ENCODE results near the gene ABCC11.

Gene ABCC11

DNA sequence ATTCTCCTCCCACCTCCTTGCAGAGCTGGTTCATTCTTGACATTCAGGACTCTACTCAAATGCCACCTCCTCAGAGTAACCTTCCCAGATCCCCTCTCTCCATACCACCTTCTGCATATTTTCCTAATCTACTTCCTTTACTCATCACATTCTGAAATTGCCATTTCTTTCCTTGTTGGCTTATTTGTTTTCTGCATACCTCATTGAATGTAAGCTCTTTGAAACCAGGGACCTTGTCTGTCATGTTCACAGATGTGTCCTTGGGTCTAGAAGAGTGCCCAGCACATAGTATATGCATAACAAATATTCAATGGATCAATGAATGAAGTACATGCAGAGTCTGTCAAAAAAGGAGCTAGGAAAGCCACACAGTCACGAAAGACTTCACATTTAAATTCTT is 11.1 kb downstream of the ABCC11 start:
- no peak overlapping the region for H2AFZ ChIP-seq (ENCODE audit: low read depth, low read length)
- no peak overlapping the region for H3K4me3 ChIP-seq (ENCODE audit: low read length)
- peaks cover 5% of the 10 kb centered on the region for H3K27me3 ChIP-seq (ENCODE audit: insufficient read depth, low read length)
- no peaks in the 10 kb centered on the region for H3K36me3 ChIP-seq (ENCODE audit: insufficient read depth, low read length)
- no peaks in the 10 kb centered on the region for H3K9me3 ChIP-seq (ENCODE audit: low read length)
- no peaks in the 10 kb centered on the region for H3K4me1 ChIP-seq (ENCODE audit: insufficient read depth, low read length)

DNA sequence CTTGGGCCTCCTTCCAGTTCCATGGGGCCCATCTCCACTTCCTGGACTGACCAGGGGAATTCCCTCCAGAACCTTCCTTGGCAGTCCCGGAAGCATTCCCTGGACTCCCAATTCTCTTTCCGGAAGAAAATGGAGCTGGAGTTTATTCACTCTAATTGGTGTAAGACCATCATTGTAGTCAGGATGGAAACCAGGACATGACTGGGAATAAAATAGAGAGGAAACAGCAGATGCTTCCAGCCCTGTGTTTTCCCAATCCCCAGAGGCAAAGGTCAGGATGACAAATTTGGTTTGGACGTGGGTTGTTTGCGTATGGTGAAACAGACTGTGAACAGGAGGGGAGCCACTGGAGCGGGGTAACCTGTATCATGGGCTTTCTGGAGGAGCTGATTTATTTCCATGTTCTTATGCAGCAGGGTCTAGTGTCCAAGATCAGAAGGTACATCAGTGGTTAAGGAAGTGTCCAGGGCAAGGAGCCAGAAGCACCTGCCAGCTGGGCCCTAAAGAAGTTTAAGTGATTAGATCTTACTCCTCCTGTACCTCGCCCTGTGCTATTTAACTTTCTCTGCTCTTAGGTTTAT is 11.7 kb downstream of the ABCC11 start:
- no peaks in the 10 kb centered on the region for H3K4me1 ChIP-seq (ENCODE audit: insufficient read depth, low read length)
- H3K9me3 ChIP-seq (ENCODE audit: low read length) = no peaks in the 10 kb centered on the region
- H3K4me3 ChIP-seq (ENCODE audit: low read length) = no peak overlapping the region
- no peaks in the 10 kb centered on the region for H3K36me3 ChIP-seq (ENCODE audit: insufficient read depth, low read length)
- H2AFZ ChIP-seq (ENCODE audit: low read depth, low read length) = no peak overlapping the region
- H3K27me3 ChIP-seq (ENCODE audit: insufficient read depth, low read length) = peaks cover 5% of the 10 kb centered on the region

DNA sequence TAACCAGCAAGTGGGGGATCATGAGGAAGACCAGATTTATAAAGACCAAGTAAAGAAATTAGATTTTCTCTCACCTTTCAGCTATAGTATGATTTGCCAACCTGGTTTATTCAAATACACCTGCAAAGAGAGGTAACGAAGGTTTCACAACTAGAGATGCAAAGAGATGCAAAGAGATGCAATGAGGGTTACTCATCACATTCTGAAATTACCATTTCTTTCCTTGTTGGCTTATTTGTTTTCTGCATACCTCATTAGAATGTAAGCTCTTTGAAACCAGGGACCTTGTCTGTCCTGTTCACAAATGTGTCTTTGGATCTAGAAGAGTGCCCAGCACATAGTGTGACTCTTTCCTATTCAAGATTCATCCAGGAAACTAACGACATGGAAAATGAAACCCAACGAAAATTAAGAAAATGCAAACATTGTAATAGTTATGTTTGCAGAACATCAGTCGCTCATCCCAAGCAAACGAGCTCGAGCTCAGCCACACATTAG is 12.2 kb downstream of the ABCC11 start:
- H2AFZ ChIP-seq (ENCODE audit: low read depth, low read length) = no peak overlapping the region
- H3K27me3 ChIP-seq (ENCODE audit: insufficient read depth, low read length) = peaks cover 5% of the 10 kb centered on the region
- H3K4me3 ChIP-seq (ENCODE audit: low read length) = no peak overlapping the region
- no peaks in the 10 kb centered on the region for H3K9me3 ChIP-seq (ENCODE audit: low read length)
- no peaks in the 10 kb centered on the region for H3K4me1 ChIP-seq (ENCODE audit: insufficient read depth, low read length)
- no peaks in the 10 kb centered on the region for H3K36me3 ChIP-seq (ENCODE audit: insufficient read depth, low read length)

DNA sequence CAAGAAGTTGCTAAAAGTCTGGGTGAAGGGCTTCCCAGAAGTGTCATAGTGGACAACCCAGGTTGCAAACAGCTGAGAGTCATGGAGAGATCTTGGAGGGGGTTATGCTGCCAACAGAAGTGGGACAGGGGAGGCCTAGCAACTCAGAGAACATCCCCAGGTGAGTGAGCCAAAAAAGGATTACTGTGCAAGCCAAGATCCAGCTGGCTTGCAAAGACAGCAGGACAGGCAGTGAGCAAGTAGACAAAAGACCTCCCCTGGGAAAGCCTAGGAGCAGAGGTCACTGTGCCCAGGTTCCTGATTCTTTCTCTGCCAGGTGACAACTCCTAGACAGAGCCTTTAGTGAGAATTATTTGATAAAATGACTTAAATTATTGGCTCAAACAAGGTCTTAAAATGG is 12.7 kb downstream of the ABCC11 start:
- H3K36me3 ChIP-seq (ENCODE audit: insufficient read depth, low read length) = no peaks in the 10 kb centered on the region
- no peak overlapping the region for H2AFZ ChIP-seq (ENCODE audit: low read depth, low read length)
- H3K9me3 ChIP-seq (ENCODE audit: low read length) = no peaks in the 10 kb centered on the region
- peaks cover 5% of the 10 kb centered on the region for H3K27me3 ChIP-seq (ENCODE audit: insufficient read depth, low read length)
- no peaks in the 10 kb centered on the region for H3K4me1 ChIP-seq (ENCODE audit: insufficient read depth, low read length)
- H3K4me3 ChIP-seq (ENCODE audit: low read length) = no peak overlapping the region

DNA sequence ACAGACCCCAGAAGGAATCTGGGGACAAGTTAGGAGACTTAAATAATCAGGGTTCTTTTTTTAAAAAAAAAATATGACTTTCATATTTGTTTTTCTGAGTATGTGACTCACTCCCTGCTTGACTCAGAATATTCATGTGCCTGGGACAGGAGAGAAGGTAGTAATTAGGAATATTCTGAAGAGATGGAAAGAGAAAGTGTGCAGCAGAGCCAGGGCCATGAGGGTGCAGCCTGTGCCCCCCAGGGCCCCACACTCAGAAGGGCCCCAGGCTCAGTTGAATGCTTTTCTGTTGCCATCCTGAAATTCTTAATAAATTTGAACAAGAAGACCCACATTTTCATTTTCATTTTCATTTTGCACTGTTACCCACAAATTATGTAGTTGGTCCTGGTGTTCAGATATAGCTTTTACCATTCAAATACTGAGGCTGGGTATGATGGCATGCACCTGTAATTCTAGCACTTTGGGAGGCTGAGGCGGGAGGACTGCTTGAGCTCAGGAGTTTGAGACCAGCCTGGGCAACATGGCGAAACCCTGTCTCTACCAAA is 14.8 kb downstream of the ABCC11 start:
- Histone ChIP-seq H3K27me3 (ENCODE audit: insufficient read depth, low read length) (peaks cover 5% of the 10 kb centered on the region), H3K36me3 (ENCODE audit: insufficient read depth, low read length) (no peaks in the 10 kb centered on the region), H3K9me3 (ENCODE audit: low read length) (no peaks in the 10 kb centered on the region), H3K4me3 (ENCODE audit: low read length) (no peak overlapping the region), H2AFZ (ENCODE audit: low read depth, low read length) (no peak overlapping the region), H3K4me1 (ENCODE audit: insufficient read depth, low read length) (no peaks in the 10 kb centered on the region)

DNA sequence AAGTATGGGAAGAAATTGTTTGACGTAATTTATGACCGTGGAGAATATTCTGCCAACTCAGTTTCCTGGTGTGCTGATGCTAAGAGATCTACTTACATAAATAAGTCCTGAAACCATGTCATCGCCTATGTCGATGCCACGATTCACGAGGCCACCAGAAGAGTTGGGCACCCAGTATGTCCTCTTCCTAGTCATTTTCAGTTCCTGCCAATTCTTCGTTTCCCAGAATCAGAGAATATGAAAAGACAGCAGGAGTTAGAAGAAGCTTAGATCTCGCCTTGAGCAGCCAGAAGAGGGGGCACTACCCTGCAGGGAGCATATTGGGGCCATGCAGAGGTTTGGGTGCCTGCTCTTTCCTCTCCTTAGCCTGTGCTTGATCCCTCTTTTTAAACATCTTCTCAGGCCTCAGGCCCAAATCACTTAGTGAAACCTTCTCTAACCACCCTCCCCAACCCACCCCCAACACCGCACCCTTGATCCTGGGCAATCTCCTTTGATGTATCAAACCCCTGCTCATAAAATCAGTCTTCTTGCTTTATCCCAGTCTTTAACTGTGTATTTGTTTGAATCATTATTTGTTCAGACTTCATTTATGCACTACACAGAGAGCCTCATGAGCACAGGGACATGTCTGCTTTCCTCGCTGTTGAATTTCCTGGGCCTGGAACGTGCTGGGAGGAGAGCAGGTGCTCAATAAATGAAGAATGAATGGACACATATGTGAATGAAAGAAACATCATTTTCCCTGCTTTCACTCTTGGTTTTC is 15.4 kb downstream of the ABCC11 start:
- no peak overlapping the region for H3K4me3 ChIP-seq (ENCODE audit: low read length)

DNA sequence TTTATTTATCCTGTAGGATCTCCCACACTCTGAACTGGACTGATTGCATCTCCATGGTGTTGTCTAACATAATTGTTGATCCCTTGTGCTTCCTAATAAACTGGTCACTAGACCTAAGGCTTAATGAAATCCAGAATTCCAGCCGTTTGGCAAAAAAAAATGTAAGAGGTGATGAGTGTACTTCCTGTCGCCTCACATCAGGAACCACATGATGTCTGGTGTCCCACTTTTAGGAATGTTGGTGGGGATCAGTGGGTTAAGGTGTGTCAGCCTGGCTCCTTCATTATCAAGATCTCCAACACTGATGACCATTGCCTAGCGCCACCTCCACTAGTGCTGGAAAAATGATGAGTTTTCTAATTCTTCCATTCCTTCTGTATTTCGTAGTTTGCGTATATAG is 21.9 kb downstream of the ABCC11 start:
- Histone ChIP-seq H3K4me1 (ENCODE audit: insufficient read depth, low read length) (no peaks in the 10 kb centered on the region), H3K4me3 (ENCODE audit: low read length) (no peak overlapping the region), H3K27me3 (ENCODE audit: insufficient read depth, low read length) (no peaks in the 10 kb centered on the region), H3K36me3 (ENCODE audit: insufficient read depth, low read length) (no peaks in the 10 kb centered on the region), H3K9me3 (ENCODE audit: low read length) (no peaks in the 10 kb centered on the region), H2AFZ (ENCODE audit: low read depth, low read length) (no peak overlapping the region)

More for the DNA sequence above, 15.4 kb downstream of the ABCC11 start:
- Histone ChIP-seq H3K4me1 (ENCODE audit: insufficient read depth, low read length) (no peaks in the 10 kb centered on the region), H2AFZ (ENCODE audit: low read depth, low read length) (no peak overlapping the region), H3K27me3 (ENCODE audit: insufficient read depth, low read length) (peaks cover 5% of the 10 kb centered on the region), H3K9me3 (ENCODE audit: low read length) (no peaks in the 10 kb centered on the region), H3K36me3 (ENCODE audit: insufficient read depth, low read length) (no peaks in the 10 kb centered on the region)

DNA sequence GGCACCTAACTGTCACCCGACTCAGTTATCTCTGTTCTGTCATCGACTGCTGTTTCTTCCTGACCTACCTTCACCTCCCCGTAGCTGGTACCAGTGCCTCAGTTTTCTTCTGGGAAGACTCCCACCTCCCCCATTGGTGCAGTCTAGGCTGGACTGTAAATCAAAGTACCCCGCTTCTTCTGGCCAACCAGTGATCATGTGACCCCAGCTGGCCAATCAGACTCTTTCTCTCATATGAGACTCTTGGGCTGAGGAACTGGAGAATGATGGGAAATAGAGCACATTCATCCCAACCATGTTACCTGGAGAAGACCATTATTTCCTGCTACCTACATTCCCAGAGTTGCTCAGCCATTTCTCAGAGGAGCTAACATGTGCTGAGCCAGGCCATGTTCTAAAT is 23.8 kb downstream of the ABCC11 start:
- Histone ChIP-seq H3K9me3 (ENCODE audit: low read length) (no peaks in the 10 kb centered on the region), H3K4me3 (ENCODE audit: low read length) (no peak overlapping the region), H3K27me3 (ENCODE audit: insufficient read depth, low read length) (no peaks in the 10 kb centered on the region), H3K4me1 (ENCODE audit: insufficient read depth, low read length) (no peaks in the 10 kb centered on the region), H3K36me3 (ENCODE audit: insufficient read depth, low read length) (no peaks in the 10 kb centered on the region), H2AFZ (ENCODE audit: low read depth, low read length) (no peak overlapping the region)

DNA sequence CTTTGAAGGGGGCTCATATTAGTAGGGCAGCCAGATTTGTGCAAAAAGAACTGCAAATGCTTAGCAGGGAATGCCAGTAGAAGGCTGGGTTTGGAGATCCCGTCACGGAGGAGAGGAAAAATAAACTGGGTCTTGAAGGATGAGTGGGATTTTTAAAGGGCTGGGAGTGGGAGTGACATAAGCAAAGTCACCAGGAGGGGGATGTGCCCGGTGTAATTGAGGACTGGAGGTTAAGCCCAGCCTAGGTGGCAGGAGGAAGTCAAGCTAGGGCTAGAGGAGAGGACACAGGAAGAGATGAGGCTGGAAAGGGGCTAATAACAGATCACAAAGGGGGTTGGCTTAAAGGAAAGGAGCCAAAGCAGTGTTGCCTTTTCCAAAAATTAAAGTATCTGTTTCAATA is 26.4 kb downstream of the ABCC11 start:
- Histone ChIP-seq H2AFZ (ENCODE audit: low read depth, low read length) (no peak overlapping the region), H3K27me3 (ENCODE audit: insufficient read depth, low read length) (no peaks in the 10 kb centered on the region), H3K36me3 (ENCODE audit: insufficient read depth, low read length) (no peaks in the 10 kb centered on the region), H3K4me3 (ENCODE audit: low read length) (no peak overlapping the region), H3K4me1 (ENCODE audit: insufficient read depth, low read length) (no peaks in the 10 kb centered on the region), H3K9me3 (ENCODE audit: low read length) (no peaks in the 10 kb centered on the region)

DNA sequence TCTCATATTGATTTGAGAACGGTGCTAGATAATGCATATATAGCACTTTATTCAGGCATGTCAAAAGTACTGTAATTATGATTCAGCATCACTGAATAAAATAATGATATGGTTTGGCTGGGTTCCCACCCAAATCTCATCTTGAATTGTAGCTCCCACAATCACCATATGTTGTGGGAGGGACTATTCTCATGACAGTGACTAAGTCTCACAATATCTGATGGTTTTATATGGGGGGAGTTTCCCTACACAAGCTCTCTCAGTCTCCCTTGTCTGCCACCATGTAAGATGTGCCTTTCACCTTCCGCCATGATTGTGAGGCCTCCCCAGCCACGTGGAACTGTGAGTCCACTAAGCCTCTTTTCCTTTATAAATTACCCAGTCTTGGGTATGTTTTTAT is 28.9 kb downstream of the ABCC11 start:
- no peaks in the 10 kb centered on the region for H3K27me3 ChIP-seq (ENCODE audit: insufficient read depth, low read length)
- no peak overlapping the region for H2AFZ ChIP-seq (ENCODE audit: low read depth, low read length)
- H3K36me3 ChIP-seq (ENCODE audit: insufficient read depth, low read length) = no peaks in the 10 kb centered on the region
- H3K4me1 ChIP-seq (ENCODE audit: insufficient read depth, low read length) = no peaks in the 10 kb centered on the region
- H3K9me3 ChIP-seq (ENCODE audit: low read length) = no peaks in the 10 kb centered on the region
- H3K4me3 ChIP-seq (ENCODE audit: low read length) = no peak overlapping the region

DNA sequence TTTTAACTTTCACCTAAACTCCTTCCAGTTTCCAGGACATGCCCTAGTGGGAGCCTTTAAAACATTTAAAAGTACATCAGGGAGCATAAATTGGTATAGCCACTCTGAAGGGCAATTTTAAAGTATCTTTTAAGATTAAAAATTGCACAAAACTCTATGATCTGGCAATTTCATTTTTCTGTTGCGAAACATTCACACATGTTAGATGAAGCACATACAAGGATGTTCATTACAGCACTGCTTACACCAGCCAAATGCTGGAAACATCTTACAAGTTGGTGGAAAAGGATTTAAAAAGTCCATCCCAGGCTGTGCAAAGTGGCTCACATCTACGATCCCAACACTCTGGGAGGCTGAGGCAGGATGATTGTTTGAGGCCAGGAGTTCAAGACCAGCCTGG is 29.6 kb downstream of the ABCC11 start:
- Histone ChIP-seq H3K9me3 (ENCODE audit: low read length) (no peaks in the 10 kb centered on the region), H3K36me3 (ENCODE audit: insufficient read depth, low read length) (no peaks in the 10 kb centered on the region), H3K27me3 (ENCODE audit: insufficient read depth, low read length) (no peaks in the 10 kb centered on the region), H3K4me1 (ENCODE audit: insufficient read depth, low read length) (no peaks in the 10 kb centered on the region), H2AFZ (ENCODE audit: low read depth, low read length) (no peak overlapping the region), H3K4me3 (ENCODE audit: low read length) (no peak overlapping the region)

DNA sequence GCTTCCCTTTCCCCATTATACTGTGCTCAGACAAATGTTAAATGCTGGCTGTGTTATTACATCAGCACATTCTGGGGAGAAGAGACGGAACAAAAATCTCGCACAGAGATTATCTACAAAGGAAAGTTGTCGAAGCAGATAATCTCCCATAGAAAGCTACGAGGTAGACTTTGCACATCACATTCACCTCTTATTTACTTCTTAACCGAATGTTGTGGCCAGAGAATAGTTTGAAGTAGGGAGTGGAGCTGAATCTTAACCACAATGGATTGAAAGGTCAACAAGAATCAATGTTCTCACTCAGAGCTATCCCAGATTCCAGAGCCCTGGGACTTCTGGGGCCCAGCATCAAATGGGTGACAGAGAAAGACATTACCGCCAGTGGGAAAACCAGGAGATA is 31.6 kb downstream of the ABCC11 start:
- Histone ChIP-seq H3K4me3 (ENCODE audit: low read length) (no peak overlapping the region), H3K36me3 (ENCODE audit: insufficient read depth, low read length) (no peaks in the 10 kb centered on the region), H3K27me3 (ENCODE audit: insufficient read depth, low read length) (no peaks in the 10 kb centered on the region), H3K9me3 (ENCODE audit: low read length) (no peaks in the 10 kb centered on the region), H3K4me1 (ENCODE audit: insufficient read depth, low read length) (no peaks in the 10 kb centered on the region), H2AFZ (ENCODE audit: low read depth, low read length) (no peak overlapping the region)

DNA sequence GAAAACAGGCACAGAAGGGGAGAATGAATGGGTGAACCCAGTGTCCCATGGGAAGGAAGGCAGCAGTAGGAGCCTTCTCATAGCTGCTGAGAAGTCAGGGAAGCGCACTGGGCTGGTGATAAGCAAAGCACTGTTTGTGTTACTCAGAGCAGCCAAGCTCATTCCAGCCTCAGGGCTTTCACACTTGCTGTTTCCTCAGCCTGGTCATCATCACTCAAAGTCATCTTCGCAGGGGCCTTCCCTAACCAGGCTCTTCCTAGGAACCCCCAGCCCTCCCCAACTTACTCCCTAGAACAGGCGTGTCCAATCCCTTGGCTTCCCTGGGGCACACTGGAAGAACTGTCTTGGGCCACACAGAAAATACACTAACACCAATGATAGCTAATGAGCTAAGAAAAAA is 35.3 kb downstream of the ABCC11 start:
- no peak overlapping the region for H3K4me3 ChIP-seq (ENCODE audit: low read length)
- H3K4me1 ChIP-seq (ENCODE audit: insufficient read depth, low read length) = no peaks in the 10 kb centered on the region
- H2AFZ ChIP-seq (ENCODE audit: low read depth, low read length) = no peak overlapping the region
- no peaks in the 10 kb centered on the region for H3K36me3 ChIP-seq (ENCODE audit: insufficient read depth, low read length)
- H3K27me3 ChIP-seq (ENCODE audit: insufficient read depth, low read length) = no peaks in the 10 kb centered on the region
- H3K9me3 ChIP-seq (ENCODE audit: low read length) = no peaks in the 10 kb centered on the region
